Stromal cell of bone marrow (primary cell): Measurements from ENCODE around the gene TMEM217.
"Not testable (repeated sequence)": the region's sequence is repeated elsewhere in the genome, so short reads cannot be mapped to it uniquely, and the experiment has no call there.

Experiments
- DNase-seq: peaks from one replicate; pipeline ENCODE4 v3.0.0-alpha.2; 2012; ENCODE audit warnings: low read depth

TMEM217 gene

DNA sequence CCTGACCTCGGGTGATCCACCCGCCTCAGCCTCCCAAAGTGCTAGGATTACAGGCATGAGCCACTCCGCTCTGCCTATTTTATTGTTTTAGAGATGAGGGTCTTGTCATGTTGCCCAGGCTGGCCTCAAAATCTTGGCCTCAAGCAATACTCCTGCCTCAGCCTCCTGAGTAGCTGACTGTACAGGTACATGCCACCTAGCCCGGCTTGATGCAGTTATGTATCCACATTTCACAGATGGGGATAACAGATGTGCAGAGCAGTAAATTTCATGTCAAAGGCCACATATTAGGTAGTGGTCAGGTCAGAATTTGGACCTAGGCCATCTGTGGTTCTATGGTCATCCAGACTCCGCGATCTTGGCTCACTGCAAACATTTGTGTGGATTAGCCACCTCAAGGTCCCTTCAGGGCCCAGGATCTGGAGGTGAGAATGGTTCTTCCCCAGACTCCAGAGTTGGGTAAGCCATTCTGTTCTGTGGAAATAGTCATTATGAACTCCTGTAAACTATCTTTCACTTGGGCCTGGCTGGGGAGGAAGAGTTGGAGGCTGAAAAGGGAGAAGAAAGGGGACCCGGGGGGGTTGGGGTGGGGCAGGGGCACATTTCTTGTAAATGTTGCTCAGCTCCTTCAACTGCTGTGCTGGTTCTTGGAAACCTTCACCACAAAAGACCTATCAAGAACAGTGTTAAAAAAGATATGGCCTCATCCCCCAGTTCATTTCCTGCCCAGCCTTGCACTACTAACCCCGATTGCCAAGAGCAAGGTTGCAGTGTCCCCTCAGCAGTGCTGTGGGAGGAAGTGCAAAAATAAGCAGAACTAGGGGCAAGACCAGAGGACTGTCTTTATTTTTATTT is 75.0 kb downstream of the TMEM217 start:
- no peak for DNase-seq

DNA sequence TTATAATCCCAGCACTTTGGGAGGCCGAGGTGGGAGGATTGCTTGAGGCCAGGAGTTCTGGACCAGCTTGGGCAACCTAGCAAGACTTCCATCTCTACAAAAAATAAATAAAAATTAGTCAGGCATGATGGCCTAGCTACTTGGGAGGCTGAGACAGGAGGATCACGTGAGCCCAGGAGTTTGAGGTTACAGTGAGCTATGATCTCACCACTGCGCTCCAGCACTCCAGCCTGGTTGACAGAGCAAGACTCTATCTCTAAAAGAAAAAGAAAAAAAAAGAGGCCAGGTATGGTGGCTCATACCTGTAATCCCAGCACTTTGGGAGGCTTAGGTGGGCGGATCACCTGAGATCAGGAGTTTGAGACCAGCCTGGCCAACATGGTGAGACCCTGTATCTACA is 77.3 kb downstream of the TMEM217 start:
- not testable (repeated sequence) for DNase-seq

DNA sequence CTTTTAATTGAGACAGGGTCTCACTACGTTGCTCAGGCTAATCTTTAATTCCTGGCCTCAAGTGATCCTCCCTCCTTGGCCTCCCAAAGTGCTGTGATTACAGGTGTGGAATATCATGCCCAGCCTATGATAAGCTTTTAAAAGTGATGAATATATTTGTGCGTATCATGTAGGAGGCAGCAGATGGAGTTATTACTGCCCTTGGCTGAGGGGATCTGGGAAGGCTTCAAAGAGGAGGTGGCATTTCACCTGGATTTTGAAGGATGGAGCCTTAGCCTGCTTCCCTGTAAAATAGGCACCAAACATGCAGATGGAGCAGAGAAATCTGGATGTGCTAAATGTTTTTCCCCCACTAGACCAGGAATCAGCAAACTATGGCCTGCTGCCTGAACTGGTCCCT is 77.9 kb downstream of the TMEM217 start:
- no peak for DNase-seq

DNA sequence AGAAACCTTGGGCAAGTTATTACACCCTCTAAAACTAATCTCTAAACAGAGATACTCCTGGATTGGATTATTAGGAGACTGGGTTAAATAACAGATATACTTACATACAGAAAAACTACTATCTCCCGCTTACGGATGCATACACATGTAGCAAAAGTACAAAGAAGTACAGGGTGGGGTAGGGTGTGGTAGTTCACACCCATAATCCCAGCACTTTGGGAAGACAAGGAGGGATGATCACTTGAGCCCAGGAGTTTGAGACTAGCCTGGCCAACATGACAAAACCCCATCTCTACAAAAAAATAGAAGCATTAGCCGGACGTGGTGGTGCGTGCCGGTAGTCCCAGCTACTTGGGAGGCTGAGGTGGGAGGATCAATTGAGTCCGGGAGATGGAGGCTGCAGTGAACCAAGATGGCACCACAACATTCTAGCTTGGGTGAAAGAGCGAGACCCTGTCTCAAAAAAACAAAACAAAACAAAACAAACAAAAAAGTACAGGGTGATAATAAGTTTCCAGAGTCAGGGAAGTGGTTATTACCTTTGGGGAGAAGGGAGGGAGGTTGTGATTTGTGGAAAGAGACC is 79.9 kb downstream of the TMEM217 start:
- no peak for DNase-seq

DNA sequence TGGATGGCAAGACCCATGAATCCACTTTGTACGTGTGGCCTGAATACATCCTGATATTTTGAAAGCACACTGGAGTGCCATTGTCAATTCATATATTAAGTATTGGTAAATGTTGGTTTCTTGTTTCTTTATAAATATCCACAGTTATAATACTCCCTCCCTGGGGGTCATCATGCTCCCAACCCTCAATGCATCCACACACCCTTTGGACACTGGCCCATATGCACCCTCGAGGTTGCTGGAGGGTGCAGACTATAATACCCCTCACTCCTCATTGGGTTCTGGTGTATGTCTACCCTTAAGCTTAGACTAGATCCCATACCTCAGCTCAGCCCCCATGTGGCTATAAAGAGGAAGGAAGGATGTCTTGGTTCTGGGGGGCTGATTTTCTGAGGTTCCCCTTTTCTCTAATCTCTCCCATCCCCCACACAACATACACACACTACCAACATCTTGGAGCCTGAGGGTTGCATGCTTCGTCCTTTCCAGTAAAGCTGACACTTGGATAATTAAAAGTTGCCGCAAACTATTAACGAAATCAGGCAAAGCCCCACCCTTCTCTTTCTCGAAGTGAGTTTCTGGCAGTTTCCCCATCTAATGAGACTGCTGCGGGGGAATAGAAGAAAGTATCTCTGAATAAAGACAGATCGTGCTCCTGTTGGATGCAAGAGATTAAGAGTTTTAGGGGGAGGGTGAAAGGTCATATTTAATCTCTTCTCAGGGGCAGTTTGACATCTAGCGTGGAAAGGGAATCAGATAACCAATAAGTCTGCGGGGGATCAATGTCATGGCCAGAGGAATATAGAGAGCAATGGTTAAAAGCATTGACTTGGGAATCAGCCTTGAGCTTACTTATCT is 80.6 kb downstream of the TMEM217 start:
- no peak for DNase-seq

DNA sequence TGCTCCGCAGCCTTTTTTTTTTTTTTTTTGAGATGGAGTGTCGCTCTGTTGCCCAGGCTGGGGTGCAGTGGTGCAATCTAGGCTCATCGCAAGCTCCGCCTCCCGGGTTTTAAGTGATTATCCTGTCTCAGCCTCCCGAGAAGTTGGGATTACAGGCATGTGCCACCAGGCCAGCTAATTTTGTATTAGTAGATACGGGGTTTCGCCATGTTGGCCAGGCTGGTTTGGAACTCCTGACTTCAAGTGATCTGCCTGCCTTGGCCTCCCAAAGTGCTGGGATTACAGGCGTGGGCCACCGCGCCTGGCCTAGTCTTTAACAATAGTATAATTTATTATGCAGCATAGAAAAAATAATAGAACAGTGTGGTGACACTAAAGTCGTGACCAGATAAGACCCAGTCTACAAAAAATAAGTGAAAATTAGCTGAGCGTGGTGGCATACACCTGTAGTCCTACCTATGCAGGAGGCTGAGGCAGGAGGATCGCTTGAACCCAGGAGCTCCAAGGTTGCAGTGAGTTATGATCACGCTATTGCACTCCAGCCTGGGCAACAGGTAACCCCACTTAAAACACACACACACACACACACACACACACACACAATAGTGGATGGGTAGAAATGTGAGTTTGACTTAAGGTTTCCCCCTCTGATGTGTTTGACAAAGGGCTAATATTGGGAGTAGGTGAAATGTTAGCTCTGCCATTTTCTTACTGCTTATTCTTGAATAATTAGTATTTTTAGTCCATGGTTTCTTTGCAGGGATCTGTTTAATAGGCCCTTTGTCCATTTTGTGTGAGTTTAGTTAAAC is 81.5 kb downstream of the TMEM217 start:
- no peak for DNase-seq

DNA sequence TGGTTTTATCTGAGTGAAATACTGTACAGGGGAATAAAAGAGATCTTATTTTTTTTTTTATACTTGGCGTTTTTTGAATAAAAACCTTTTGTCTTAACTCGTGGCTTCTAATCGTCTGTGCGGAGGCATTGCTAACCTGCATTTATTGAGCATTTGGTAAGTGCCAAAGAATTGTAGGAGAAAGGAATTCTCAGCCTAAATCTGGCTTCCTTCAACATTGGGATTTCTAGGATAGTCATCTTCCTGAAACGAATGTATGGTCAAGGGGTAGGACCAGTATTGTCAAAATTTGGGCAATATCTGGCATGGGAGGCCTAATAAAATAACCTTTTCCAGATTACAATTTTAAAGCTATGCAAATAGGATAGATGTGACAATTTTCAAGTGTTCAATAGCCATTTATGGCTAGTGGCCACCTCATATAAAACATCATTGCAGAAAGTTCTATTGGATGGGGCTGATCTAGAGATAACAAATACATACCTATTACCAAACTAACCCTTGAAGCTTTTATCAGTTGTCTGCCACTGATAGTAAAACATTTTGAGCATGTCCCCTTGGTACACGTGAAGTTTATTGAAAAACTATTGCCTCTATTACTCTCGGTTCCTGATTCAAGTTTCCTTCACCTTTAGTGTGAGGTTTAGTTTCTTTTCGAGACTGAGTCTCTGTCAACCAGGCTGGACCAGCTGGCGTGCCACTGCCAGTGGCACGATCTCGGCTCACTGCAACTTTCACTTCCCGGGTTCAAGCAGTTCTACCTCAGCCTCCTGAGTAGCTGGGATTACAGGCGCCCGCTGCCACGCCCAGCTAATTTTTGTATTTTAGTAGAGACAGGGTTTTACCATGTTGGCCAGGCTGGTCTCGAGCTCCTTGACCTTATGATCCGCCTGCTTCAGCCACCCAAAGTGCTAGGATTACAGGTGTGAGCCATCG is 82.3 kb downstream of the TMEM217 start:
- no peak for DNase-seq

DNA sequence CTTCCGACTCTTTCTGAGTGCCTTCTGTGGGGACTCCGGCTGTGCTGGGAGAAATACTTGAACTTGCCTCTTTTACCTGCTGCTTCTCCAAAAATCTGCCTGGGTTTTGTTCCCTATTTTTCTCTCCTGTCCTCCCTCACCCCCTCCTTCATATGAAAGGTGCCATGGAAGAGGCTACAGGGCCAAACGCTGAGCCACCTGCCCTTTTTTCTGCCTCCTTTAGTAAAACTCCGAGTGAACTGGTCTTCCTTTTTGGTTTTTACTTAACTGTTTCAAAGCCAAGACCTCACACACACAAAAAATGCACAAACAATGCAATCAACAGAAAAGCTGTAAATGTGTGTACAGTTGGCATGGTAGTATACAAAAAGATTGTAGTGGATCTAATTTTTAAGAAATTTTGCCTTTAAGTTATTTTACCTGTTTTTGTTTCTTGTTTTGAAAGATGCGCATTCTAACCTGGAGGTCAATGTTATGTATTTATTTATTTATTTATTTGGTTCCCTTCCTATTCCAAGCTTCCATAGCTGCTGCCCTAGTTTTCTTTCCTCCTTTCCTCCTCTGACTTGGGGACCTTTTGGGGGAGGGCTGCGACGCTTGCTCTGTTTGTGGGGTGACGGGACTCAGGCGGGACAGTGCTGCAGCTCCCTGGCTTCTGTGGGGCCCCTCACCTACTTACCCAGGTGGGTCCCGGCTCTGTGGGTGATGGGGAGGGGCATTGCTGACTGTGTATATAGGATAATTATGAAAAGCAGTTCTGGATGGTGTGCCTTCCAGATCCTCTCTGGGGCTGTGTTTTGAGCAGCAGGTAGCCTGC is 83.2 kb downstream of the TMEM217 start:
- DNase-seq, result no peak

DNA sequence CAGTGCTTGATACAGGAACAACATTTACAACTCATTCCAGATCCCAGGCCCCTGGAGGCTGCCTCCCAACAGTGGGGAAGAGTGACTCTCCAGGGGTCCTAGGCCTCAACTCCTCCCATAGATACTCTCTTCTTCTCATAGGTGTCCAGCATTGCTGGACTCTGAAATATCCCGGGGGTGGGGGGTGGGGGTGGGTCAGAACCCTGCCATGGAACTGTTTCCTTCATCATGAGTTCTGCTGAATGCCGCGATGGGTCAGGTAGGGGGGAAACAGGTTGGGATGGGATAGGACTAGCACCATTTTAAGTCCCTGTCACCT is 83.8 kb downstream of the TMEM217 start:
- DNase-seq, result no peak

DNA sequence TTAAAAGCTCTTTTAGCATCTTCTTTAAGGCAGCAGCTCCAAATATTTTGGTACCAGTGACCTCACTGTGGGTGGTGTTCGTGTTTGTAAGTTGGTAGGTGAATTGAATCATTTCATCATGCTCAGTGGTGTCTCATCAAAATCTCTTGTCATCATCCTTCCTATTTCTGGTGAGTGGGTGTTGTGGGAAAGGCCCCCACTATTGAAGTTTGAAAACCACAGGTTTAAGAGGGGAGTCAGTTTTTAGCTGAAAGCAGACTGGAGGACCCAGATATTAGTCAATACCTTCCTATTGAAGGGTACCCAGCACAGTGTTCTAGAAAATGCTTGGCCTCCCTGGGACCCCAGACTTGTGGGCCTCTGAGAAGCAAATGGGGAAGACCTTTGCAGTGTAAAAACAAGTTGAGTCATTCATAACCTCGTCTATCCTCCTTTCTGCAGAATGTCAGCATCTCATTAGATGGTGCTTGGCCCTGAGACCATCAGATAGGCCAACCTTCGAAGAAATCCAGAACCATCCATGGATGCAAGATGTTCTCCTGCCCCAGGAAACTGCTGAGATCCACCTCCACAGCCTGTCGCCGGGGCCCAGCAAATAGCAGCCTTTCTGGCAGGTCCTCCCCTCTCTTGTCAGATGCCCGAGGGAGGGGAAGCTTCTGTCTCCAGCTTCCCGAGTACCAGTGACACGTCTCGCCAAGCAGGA is 84.3 kb downstream of the TMEM217 start:
- no peak for DNase-seq

DNA sequence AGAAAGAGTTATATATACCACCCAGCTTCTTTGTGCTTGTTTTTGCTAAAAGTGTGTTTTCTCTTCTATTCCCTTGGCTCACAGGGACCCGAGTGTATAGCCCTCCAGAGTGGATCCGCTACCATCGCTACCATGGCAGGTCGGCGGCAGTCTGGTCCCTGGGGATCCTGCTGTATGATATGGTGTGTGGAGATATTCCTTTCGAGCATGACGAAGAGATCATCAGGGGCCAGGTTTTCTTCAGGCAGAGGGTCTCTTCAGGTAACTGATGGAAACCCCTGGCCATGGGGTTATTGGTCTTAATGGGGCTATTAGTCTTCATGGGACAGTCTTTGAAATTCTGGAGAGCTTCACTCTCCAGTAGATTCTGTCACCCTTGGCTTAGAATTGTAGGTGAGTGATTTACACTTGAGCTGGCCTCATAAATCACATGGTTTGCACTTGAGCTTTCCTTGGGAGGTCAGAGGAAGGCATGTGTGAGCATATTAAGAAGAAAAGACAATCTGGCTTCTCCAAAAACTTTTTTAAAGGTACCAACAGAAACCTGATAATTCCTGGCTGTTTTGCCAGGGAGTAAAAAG is 84.9 kb downstream of the TMEM217 start:
- no peak for DNase-seq

DNA sequence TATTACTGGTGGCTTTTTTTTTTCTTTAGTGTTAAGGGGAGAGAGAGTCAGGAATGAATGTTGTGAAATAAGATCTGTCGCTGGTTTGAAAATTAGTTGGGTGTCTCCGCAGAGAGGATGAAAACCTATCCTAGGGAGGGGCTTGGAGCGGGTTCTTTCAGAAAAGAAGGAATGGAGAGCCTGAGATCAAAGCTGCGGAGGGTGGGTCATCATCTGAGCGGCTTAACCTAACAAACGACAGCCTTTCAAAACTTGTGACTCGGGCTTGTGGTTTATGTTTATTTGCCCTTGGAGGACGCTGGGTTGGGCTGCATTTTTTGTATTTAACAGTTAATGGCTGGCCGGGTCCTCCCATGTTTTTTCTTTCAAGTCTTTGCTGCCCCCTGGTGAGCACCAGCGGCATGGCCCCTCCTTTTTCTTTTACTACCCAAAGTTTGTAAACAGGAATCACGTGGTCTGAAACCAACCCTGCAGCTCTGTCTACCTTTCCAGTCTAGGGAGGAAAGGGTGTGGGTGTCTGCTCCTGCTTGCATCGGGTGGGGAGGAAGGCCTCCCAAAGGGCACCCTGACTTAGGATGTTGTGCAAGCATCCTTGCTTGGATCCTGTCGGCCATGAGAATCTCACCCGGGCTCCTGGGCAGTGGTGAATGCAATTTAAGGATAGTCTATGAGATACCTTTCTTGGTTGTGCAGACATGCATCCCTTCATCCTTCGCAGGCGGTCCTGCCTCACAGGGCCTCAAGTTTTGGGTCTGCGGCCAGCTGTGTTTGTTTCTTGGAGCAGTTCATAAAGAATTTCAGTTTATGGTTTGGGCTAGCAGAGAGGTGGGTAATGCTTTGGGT is 85.8 kb downstream of the TMEM217 start:
- DNase-seq, result peak; percentile 83

DNA sequence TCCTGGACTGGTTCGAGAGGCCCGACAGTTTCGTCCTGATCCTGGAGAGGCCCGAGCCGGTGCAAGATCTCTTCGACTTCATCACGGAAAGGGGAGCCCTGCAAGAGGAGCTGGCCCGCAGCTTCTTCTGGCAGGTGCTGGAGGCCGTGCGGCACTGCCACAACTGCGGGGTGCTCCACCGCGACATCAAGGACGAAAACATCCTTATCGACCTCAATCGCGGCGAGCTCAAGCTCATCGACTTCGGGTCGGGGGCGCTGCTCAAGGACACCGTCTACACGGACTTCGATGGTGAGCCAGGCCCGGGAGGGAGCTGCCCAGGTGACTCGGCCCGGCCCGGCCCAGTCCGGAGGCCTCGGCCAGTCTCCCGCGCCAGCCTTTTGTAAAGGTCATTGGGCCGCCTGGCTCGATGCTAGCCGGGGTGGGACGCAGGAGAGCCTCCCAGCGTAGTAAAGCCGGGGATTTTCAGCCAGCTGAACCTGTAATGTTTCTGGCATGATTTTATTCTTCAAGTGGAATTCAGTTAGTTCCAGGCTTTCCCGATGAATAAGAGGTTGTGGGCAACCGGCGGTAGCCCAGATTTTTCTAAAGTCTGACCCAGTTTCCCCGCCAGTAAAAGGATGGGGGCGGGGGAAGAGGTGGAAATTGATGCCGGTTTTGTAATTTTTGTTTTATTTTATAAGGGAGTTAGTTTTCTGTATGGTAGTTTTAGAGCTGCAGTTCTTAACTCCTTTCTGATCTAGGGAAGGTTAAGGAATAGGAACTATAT is 86.6 kb downstream of the TMEM217 start:
- DNase-seq, result peak; percentile 50

DNA sequence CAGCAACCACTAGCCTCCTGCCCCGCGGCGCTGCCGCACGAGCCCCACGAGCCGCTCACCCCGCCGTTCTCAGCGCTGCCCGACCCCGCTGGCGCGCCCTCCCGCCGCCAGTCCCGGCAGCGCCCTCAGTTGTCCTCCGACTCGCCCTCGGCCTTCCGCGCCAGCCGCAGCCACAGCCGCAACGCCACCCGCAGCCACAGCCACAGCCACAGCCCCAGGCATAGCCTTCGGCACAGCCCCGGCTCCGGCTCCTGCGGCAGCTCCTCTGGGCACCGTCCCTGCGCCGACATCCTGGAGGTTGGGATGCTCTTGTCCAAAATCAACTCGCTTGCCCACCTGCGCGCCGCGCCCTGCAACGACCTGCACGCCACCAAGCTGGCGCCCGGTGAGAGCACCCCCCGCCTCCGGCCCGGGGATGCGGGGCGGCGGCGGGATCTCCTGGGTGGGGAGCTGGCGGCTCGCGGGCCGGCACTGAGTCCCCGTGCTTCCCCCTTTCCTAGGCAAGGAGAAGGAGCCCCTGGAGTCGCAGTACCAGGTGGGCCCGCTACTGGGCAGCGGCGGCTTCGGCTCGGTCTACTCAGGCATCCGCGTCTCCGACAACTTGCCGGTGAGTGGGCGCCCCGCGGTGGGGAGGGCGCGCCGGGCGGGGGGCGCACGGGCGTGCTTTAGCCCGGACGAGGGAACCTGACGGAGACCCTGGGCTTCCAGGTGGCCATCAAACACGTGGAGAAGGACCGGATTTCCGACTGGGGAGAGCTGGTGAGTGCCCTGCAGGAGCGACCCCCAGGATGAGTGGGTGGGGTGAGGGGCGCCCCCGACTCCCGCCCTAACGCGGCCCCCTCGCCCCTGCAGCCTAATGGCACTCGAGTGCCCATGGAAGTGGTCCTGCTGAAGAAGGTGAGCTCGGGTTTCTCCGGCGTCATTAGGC is 87.4 kb downstream of the TMEM217 start:
- no peak for DNase-seq

DNA sequence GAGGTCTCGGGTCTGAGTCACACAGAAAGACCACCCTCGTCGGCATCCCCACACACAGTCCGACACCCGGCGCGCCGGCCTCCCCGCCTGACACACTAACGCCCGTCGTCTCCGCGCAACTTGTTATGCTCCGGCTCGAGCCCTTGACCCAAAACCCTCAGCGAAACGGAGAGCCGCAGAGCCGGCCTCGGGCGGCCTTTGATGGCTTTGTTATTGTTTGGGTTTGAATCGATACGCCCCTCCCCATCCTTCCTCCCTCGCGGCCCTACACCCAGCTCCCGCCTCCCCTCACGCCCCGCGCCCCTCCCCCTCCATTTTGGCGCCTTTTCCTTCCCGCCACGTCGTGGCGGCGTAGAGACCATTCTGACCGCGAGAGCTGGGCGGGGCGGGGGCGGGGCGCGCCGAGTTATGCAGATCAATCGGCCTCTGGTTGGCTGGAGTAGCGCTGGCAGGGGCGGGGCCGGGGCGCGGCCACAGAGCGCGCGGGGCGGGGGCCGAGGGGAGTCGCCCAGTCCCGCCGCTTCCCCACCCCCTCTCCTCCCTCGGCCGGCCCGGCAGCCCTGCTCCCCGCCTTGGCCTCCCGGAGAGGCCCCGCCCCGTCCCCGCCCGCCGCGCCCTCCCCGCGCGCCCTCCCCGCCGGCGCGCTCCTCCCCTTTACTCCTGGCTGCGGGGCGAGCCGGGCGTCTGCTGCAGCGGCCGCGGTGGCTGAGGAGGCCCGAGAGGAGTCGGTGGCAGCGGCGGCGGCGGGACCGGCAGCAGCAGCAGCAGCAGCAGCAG is 88.3 kb downstream of the TMEM217 start, which contains the start of gene PIM1:
Gene PIM1 (plus strand): TSS at position 657 of the 777 bp plus-strand sequence. CDS start 424 bp downstream, outside the sequence.
- DNase-seq, result peak; percentile 95
